C1 segment of cervical spinal cord (tissue), 14 donors: ENCODE results near the gene USP13.
"Not testable (repeated sequence)": the region's sequence is repeated elsewhere in the genome, so short reads cannot be mapped to it uniquely, and the experiment has no call there.

ENCODE experiments used
- DNase-seq, 14 donors: peaks; one replicate each; lab custom pipeline; 2025; lab: John Stamatoyannopoulos, UW

Gene USP13

GRCh38 chr3:179732661-179733348 is 80.0 kb downstream of the USP13 start:
- DNase-seq: peak in 2 of 14 donors; percentile 3 to 14

- no peak for DNase-seq
Observed at GRCh38 chr3:179733797-179734196, 81.0 kb downstream of the USP13 start.

GRCh38 chr3:179734497-179735281 is 81.8 kb downstream of the USP13 start:
- no peak for DNase-seq

GRCh38 chr3:179735321-179735720 is 82.5 kb downstream of the USP13 start:
- DNase-seq: no peak

GRCh38 chr3:179738998-179739397 is 86.2 kb downstream of the USP13 start:
- no peak for DNase-seq

- no peak for DNase-seq
Observed at GRCh38 chr3:179739816-179740594, 87.2 kb downstream of the USP13 start.

- DNase-seq: no peak
Observed at GRCh38 chr3:179743913-179744312, 91.1 kb downstream of the USP13 start.

GRCh38 chr3:179744667-179745066 is 91.8 kb downstream of the USP13 start:
- DNase-seq: no peak

- no peak for DNase-seq
Observed at GRCh38 chr3:179745079-179745478, 92.2 kb downstream of the USP13 start.

GRCh38 chr3:179745716-179746115 is 92.9 kb downstream of the USP13 start:
- no peak for DNase-seq

GRCh38 chr3:179750720-179751328 is 98.0 kb downstream of the USP13 start:
- DNase-seq: no peak

- DNase-seq: no peak
Observed at GRCh38 chr3:179760944-179761343, 108.1 kb downstream of the USP13 start.

- DNase-seq: no peak
Observed at GRCh38 chr3:179765396-179765795, 112.6 kb downstream of the USP13 start.

- no peak for DNase-seq
Observed at GRCh38 chr3:179766416-179767133, 113.7 kb downstream of the USP13 start.

- peak in 4 of 14 donors; percentile 3 to 4 (median 4) for DNase-seq
Observed at GRCh38 chr3:179768080-179768479, 115.2 kb downstream of the USP13 start.

GRCh38 chr3:179769411-179770247 is 116.8 kb downstream of the USP13 start:
- DNase-seq: no peak

- no peak for DNase-seq
Observed at GRCh38 chr3:179771797-179772196, 119.0 kb downstream of the USP13 start.

GRCh38 chr3:179772297-179772696 is 119.5 kb downstream of the USP13 start:
- no peak for DNase-seq

- DNase-seq: no peak
Observed at GRCh38 chr3:179775416-179776122, 122.7 kb downstream of the USP13 start.

GRCh38 chr3:179782841-179783240 is 130.0 kb downstream of the USP13 start:
- not testable (repeated sequence) for DNase-seq
